ENCODE measurements around the gene GOLGA6L9.
"Not testable (repeated sequence)": the region's sequence is repeated elsewhere in the genome, so short reads cannot be mapped to it uniquely, and the experiment has no call there.

GOLGA6L9 gene

GRCh38 chr15:82469381-82469780, 39.8 kb downstream of the GOLGA6L9 start:
- not testable (repeated sequence) for DNase-seq (ENCODE audit: low read depth)

- not testable (repeated sequence) for DNase-seq (ENCODE audit: low read depth)
Observed at GRCh38 chr15:82472269-82472982, 42.8 kb downstream of the GOLGA6L9 start.

- DNase-seq (ENCODE audit: low read depth), result not testable (repeated sequence)
Observed at GRCh38 chr15:82474596-82475325, 45.1 kb downstream of the GOLGA6L9 start.

- not testable (repeated sequence) for DNase-seq (ENCODE audit: low read depth)
Observed at GRCh38 chr15:82475345-82475967, 45.8 kb downstream of the GOLGA6L9 start.

GRCh38 chr15:82476697-82477342, 47.2 kb downstream of the GOLGA6L9 start:
- not testable (repeated sequence) for DNase-seq (ENCODE audit: low read depth)

- DNase-seq (ENCODE audit: low read depth), result not testable (repeated sequence)
Observed at GRCh38 chr15:82477343-82478057, 47.9 kb downstream of the GOLGA6L9 start.

Measured in stromal cell of bone marrow (primary cell).